OCI-LY7 (cell line): ENCODE results near the gene MIR17HG. TPM values are rescaled to one million over a fixed set of nuclear protein-coding genes. Genes with fewer than 3 reads are reported as not detected.

ENCODE experiments used
- BruUV-seq: library from RNA; stranded (reverse); fragments of 400-500 nt; replicated peaks from 2 replicates; lab custom pipeline; 2021; lab: Mats Ljungman, UMichigan
- CTCF ChIA-PET: fragments of 300-600 bp; sonication (Branson Sonifier 250); formaldehyde crosslinking; loops from one replicate; lab custom pipeline; 2022; ENCODE audit warnings: antibody characterized with exemption; ENCODE audit not compliant: unreplicated experiment; lab: Charles Lee
- POLR2A ChIA-PET: fragments of 300-600 bp; sonication (Branson Sonifier 250); formaldehyde crosslinking; loops from one replicate; lab custom pipeline; 2022; ENCODE audit warnings: antibody characterized with exemption; lab: Charles Lee
- DNase-seq: peaks from one replicate; pipeline ENCODE4 v3.0.0-alpha.2; 2015; ENCODE audit warnings: low spot score
- H2AFZ ChIP-seq: fragments of 200-600 bp; sonication (generic), shearing (Covaris generic); 2 replicates; pipeline ENCODE4 v1.6.1; 2014; ENCODE audit warnings: mild to moderate bottlenecking, antibody characterized with exemption, low read length, moderate library complexity
- H3K27ac ChIP-seq: fragments of 200-600 bp; sonication (generic); 2 replicates; pipeline ENCODE4 v1.5.1; 2014; ENCODE audit warnings: mixed run types, low read depth, mild to moderate bottlenecking, moderate library complexity, low read length, inconsistent platforms; ENCODE audit not compliant: poor library complexity, severe bottlenecking
- H3K36me3 ChIP-seq: fragments of 200-600 bp; sonication (generic); 2 replicates; pipeline ENCODE4 v1.6.1; 2014; ENCODE audit warnings: mild to moderate bottlenecking, antibody characterized with exemption, low read length, moderate library complexity, mixed read lengths; ENCODE audit not compliant: insufficient read depth
- H3K4me1 ChIP-seq: fragments of 200-600 bp; sonication (generic); 2 replicates; pipeline ENCODE4 v1.5.1; 2014; ENCODE audit warnings: mild to moderate bottlenecking, low read length; ENCODE audit not compliant: insufficient read depth, poor library complexity, severe bottlenecking
- H3K4me2 ChIP-seq: fragments of 200-600 bp; sonication (generic); 2 replicates; pipeline ENCODE4 v1.6.1; 2014; ENCODE audit warnings: mild to moderate bottlenecking, low read length
- H3K4me3 ChIP-seq: fragments of 200-600 bp; sonication (generic); 2 replicates; pipeline ENCODE4 v1.5.1; 2014; ENCODE audit warnings: mild to moderate bottlenecking, low read depth, low read length; ENCODE audit not compliant: poor library complexity, severe bottlenecking
- H3K79me2 ChIP-seq: fragments of 200-600 bp; sonication (generic); 2 replicates; pipeline ENCODE4 v1.6.1; 2016; ENCODE audit warnings: low read depth, mild to moderate bottlenecking, low read length, moderate library complexity, mixed read lengths; ENCODE audit not compliant: insufficient read depth
- H3K9me2 ChIP-seq: fragments of 200-600 bp; sonication (generic); 2 replicates; pipeline ENCODE4 v1.6.1; 2016; ENCODE audit warnings: mild to moderate bottlenecking, low read length, mixed read lengths; ENCODE audit not compliant: insufficient read depth
- H3K9me3 ChIP-seq: fragments of 200-600 bp; sonication (generic); 2 replicates; pipeline ENCODE4 v1.6.1; 2014; ENCODE audit warnings: mild to moderate bottlenecking, mixed run types, low read length, mixed read lengths
- H4K20me1 ChIP-seq: fragments of 200-600 bp; sonication (generic); 2 replicates; pipeline ENCODE4 v1.6.1; 2014; ENCODE audit warnings: mild to moderate bottlenecking, antibody characterized with exemption, low read length, moderate library complexity, mixed read lengths; ENCODE audit not compliant: insufficient read depth
- CTCF ChIP-seq: fragments of 200-600 bp; sonication (generic); conservative IDR thresholded peaks from 2 replicates; pipeline ENCODE4 v1.5.1; 2014; ENCODE audit warnings: mild to moderate bottlenecking, antibody characterized with exemption, low read length, moderate library complexity, mixed read lengths
- EZH2phosphoT487 ChIP-seq: fragments of 200-600 bp; sonication (generic); IDR thresholded peaks from 2 replicates; pipeline ENCODE4 v1.6.1; 2018; ENCODE audit warnings: low read depth, borderline replicate concordance, mild to moderate bottlenecking, mixed run types, antibody characterized with exemption, low read length, moderate library complexity, mixed read lengths
- intact Hi-C: fragments of 100-400 bp; cut with micrococcal nuclease; formaldehyde crosslinking; loops from one replicate; pipeline ENCODE4 v1.10.0; 2022; ENCODE audit not compliant: unreplicated experiment
- total RNA-seq, 2 experiments: library from RNA; depleted of rRNA in 1 of 2; stranded (reverse); fragments of >200 nt in 1 of 2; shearing (Covaris generic) in 1 of 2; gene quantifications; 2 replicates each; pipeline ENCODE4 v1.2.3, GENCODE V29; 2014 to 2022

MIR17HG gene
- total RNA-seq, 2 experiments from 2014 or later = 199 to 242 TPM

GRCh38 chr13:91326146-91326545, 21.3 kb upstream of the MIR17HG start:
- no peak overlapping the region for H3K27ac ChIP-seq
- H3K4me1 ChIP-seq = no peaks in the 10 kb centered on the region
- H3K79me2 ChIP-seq = no peaks in the 10 kb centered on the region
- no peaks in the 10 kb centered on the region for H4K20me1 ChIP-seq
- H3K9me3 ChIP-seq = no peaks in the 10 kb centered on the region
- H3K36me3 ChIP-seq = no peaks in the 10 kb centered on the region
- ChIA-PET POLR2A (interaction anchor here (0.6 to 5.8 kb wide), 24 partner anchors 9 to 594 kb away, joined by 3 to 57 read pairs (median 5); no protein-coding TSS in a partner anchor), CTCF (interaction anchor here (1.1 kb wide), 1 partner anchor 11 kb away, joined by 3 read pairs; no protein-coding TSS in a partner anchor)
- H3K4me2 ChIP-seq = no peak overlapping the region
- BruUV-seq = no TSS peak
- no peak for DNase-seq
- no peak overlapping the region for H3K4me3 ChIP-seq
- H2AFZ ChIP-seq = no peak overlapping the region
- H3K9me2 ChIP-seq = no peaks in the 10 kb centered on the region
- no peak for TF ChIP-seq CTCF
- no peak for TF ChIP-seq EZH2phosphoT487
- intact Hi-C loops = no loop called here

GRCh38 chr13:91328726-91329125, 18.8 kb upstream of the MIR17HG start:
- H3K9me2 ChIP-seq = no peaks in the 10 kb centered on the region
- CTCF ChIA-PET = no interaction called here
- no TSS peak for BruUV-seq
- intact Hi-C loops = no loop called here
- no peak overlapping the region for H2AFZ ChIP-seq
- no peaks in the 10 kb centered on the region for H3K36me3 ChIP-seq
- H4K20me1 ChIP-seq = no peaks in the 10 kb centered on the region
- H3K4me3 ChIP-seq = no peak overlapping the region
- H3K4me2 ChIP-seq = no peak overlapping the region
- POLR2A ChIA-PET = interaction anchor here (0.6 to 5.8 kb wide), 23 partner anchors 9 to 1174 kb away, joined by 3 to 57 read pairs (median 5); partner anchors contain the start of gene MIR17HG
- DNase-seq = no peak
- H3K9me3 ChIP-seq = no peaks in the 10 kb centered on the region
- H3K27ac ChIP-seq = no peak overlapping the region
- H3K79me2 ChIP-seq = no peaks in the 10 kb centered on the region
- TF ChIP-seq CTCF = no peak
- H3K4me1 ChIP-seq = no peaks in the 10 kb centered on the region

- H3K9me2 ChIP-seq = 0 out of 2 replicates have a peak, but pooled peaks cover 3% of the 10 kb centered on the region
- intact Hi-C loops = no loop called here
- ChIA-PET POLR2A (interaction anchor here (0.6 to 3.7 kb wide), 8 partner anchors 11 to 310 kb away, joined by 3 to 23 read pairs (median 7); no protein-coding TSS in a partner anchor), CTCF (no interaction called here)
- no peaks in the 10 kb centered on the region for H3K36me3 ChIP-seq
- H3K79me2 ChIP-seq = no peaks in the 10 kb centered on the region
- no peak overlapping the region for H3K27ac ChIP-seq
- H2AFZ ChIP-seq = no peak overlapping the region
- no peak for DNase-seq
- TF ChIP-seq CTCF (no peak), EZH2phosphoT487 (no peak)
- no peaks in the 10 kb centered on the region for H3K9me3 ChIP-seq
- BruUV-seq = no TSS peak
- H4K20me1 ChIP-seq = no peaks in the 10 kb centered on the region
- H3K4me2 ChIP-seq = no peak overlapping the region
- H3K4me1 ChIP-seq = no peaks in the 10 kb centered on the region
- no peak overlapping the region for H3K4me3 ChIP-seq
Measured at GRCh38 chr13:91329733-91330132, 17.8 kb upstream of the MIR17HG start.
